B cell (primary cell): ENCODE data around the gene PHOSPHO2.

ENCODE experiments used
- EZH2 ChIP-seq: IDR thresholded peaks from 2 replicates; pipeline ENCODE4 v1.6.1; 2012; ENCODE audit warnings: borderline replicate concordance, low read depth, mild to moderate bottlenecking, moderate library complexity, low read length; ENCODE audit not compliant: insufficient read depth, poor library complexity, severe bottlenecking
- TF ChIP-seq, protein P1 (sequence below): fragments of 200-600 bp; IDR thresholded peaks from one replicate; pipeline ENCODE4 v1.8.0; 2022; ENCODE audit warnings: antibody characterized with exemption, mild to moderate bottlenecking

DNA sequence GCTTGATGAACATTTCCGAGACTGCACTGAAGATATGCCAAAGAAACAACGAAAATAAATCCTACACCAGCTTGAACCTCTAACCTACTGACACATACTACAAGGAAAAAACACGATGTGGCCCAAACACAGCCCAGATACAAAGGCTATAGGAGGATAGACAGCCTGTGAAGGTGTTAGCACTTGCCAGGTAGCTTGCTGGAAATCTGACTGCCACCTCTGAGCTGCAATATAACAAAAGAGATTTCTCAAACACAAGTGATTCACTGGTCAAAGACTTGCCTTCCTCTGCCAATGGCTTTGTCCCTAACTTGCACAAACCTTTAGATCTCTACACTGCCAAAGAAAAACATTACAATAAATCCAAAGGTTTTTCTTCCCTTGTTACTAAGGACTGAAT, 21.2 kb upstream of the PHOSPHO2 start:
- no peak for TF ChIP-seq EZH2
- TF ChIP-seq, protein P1, sequence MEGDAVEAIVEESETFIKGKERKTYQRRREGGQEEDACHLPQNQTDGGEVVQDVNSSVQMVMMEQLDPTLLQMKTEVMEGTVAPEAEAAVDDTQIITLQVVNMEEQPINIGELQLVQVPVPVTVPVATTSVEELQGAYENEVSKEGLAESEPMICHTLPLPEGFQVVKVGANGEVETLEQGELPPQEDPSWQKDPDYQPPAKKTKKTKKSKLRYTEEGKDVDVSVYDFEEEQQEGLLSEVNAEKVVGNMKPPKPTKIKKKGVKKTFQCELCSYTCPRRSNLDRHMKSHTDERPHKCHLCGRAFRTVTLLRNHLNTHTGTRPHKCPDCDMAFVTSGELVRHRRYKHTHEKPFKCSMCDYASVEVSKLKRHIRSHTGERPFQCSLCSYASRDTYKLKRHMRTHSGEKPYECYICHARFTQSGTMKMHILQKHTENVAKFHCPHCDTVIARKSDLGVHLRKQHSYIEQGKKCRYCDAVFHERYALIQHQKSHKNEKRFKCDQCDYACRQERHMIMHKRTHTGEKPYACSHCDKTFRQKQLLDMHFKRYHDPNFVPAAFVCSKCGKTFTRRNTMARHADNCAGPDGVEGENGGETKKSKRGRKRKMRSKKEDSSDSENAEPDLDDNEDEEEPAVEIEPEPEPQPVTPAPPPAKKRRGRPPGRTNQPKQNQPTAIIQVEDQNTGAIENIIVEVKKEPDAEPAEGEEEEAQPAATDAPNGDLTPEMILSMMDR = no peak
